H1 (cell line): ENCODE data around the gene MGLL.

Experiments
- CEBPB ChIP-seq: IDR thresholded peaks from 2 replicates; pipeline ENCODE4 v1.6.1; 2012; ENCODE audit warnings: low read depth, low read length
- CTCF ChIP-seq, 3 experiments: IDR thresholded peaks; 1 replicate in 2 of 3; 2 replicates in 1 of 3; pipeline versions ENCODE4 v1.5.1 to v1.6.1; 2011; ENCODE audit warnings: low read length in 3 of 3, mild to moderate bottlenecking in 3 of 3, inconsistent platforms in 2 of 3, low read depth in 1 of 3, moderate library complexity in 1 of 3; ENCODE audit not compliant: insufficient read depth in 1 of 3; ENCODE audit errors: control extremely low read depth in 1 of 3
- EGR1 ChIP-seq: IDR thresholded peaks from 2 replicates; pipeline ENCODE4 v1.6.1; 2011; ENCODE audit warnings: low read depth, low read length, borderline replicate concordance
- EP300 ChIP-seq, 2 experiments: IDR thresholded peaks; 1 replicate in 1 of 2; 2 replicates in 1 of 2; pipeline ENCODE4 v1.6.1; 2011 to 2012; ENCODE audit warnings: low read depth in 2 of 2, low read length in 2 of 2, mild to moderate bottlenecking in 2 of 2, borderline replicate concordance in 1 of 2, inconsistent platforms in 1 of 2, moderate library complexity in 1 of 2
- EZH2 ChIP-seq: fragments of 200-600 bp; sonication (generic); IDR thresholded peaks from 2 replicates; pipeline ENCODE4 v1.7.1; 2012; ENCODE audit warnings: low read depth, mild to moderate bottlenecking, moderate library complexity, low read length, inconsistent platforms; ENCODE audit not compliant: severe bottlenecking
- GABPA ChIP-seq: IDR thresholded peaks from 2 replicates; pipeline ENCODE4 v1.6.1; 2011; ENCODE audit warnings: mild to moderate bottlenecking, low read length, moderate library complexity, borderline replicate concordance; ENCODE audit not compliant: insufficient read depth
- JUND ChIP-seq: IDR thresholded peaks from 2 replicates; pipeline ENCODE4 v1.6.1; 2011; ENCODE audit warnings: mild to moderate bottlenecking, improper control_type of control experiment, low read length
- PHF8 ChIP-seq: fragments of 200-600 bp; sonication (generic); conservative IDR thresholded peaks from 2 replicates; pipeline ENCODE4 v1.7.1; 2012; ENCODE audit warnings: low read depth, mild to moderate bottlenecking, inconsistent platforms, low read length, moderate library complexity
- POLR2A ChIP-seq, 2 experiments: IDR thresholded peaks; 1 replicate in 1 of 2; 2 replicates in 1 of 2; pipeline ENCODE4 v1.6.1; 2011; ENCODE audit warnings: low read depth in 2 of 2, low read length in 2 of 2, mild to moderate bottlenecking in 2 of 2; ENCODE audit errors: control extremely low read depth in 1 of 2
- POLR2AphosphoS5 ChIP-seq: IDR thresholded peaks from 2 replicates; pipeline ENCODE4 v1.6.1; 2011; ENCODE audit warnings: low read depth, low read length
- RAD21 ChIP-seq, 2 experiments: IDR thresholded peaks in 1 of 2; conservative IDR thresholded peaks in 1 of 2; 2 replicates each; pipeline ENCODE4 v1.6.1; 2011; ENCODE audit warnings: low read depth in 2 of 2, low read length in 2 of 2, improper control_type of control experiment in 1 of 2, inconsistent platforms in 1 of 2, mild to moderate bottlenecking in 1 of 2, moderate library complexity in 1 of 2
- RBBP5 ChIP-seq: IDR thresholded peaks from 2 replicates; pipeline ENCODE4 v1.7.1; 2012; ENCODE audit warnings: low read depth, mild to moderate bottlenecking, inconsistent platforms, low read length, moderate library complexity, borderline replicate concordance
- SP4 ChIP-seq: IDR thresholded peaks from 2 replicates; pipeline ENCODE4 v1.6.1; 2012; ENCODE audit warnings: low read length, inconsistent platforms
- ZNF274 ChIP-seq: IDR thresholded peaks from 2 replicates; pipeline ENCODE4 v1.7.0; 2012; ENCODE audit warnings: low read length, borderline replicate concordance; ENCODE audit errors: extremely low read depth

GRCh38 chr3:127823426-127823857, 1.1 kb upstream of the MGLL start:
- TF ChIP-seq CTCF (IDR thresholded peaks at IDR 0.05; ENCODE audit: control extremely low read depth in 1 of 3, insufficient read depth in 1 of 3, low read depth in 1 of 3, low read length in 3 of 3), result no peak
- no peak for TF ChIP-seq POLR2A (IDR thresholded peaks at IDR 0.05; ENCODE audit: control extremely low read depth in 1 of 2, low read depth in 2 of 2, low read length in 2 of 2)
- TF ChIP-seq PHF8, result no peak
- TF ChIP-seq SP4, result no peak
- no peak for TF ChIP-seq RBBP5
- no peak for TF ChIP-seq EGR1
- no peak for TF ChIP-seq CEBPB
- TF ChIP-seq JUND, result no peak
- no peak for TF ChIP-seq ZNF274
- no peak for TF ChIP-seq EP300 (IDR thresholded peaks at IDR 0.05; ENCODE audit: borderline replicate concordance in 1 of 2, low read depth in 2 of 2, low read length in 2 of 2)
- TF ChIP-seq POLR2AphosphoS5, result no peak
- TF ChIP-seq GABPA, result no peak
- no peak for TF ChIP-seq RAD21 (IDR thresholded peaks at IDR 0.05 in 1 of 2, conservative IDR thresholded peaks at IDR 0.05 in 1 of 2; ENCODE audit: low read depth in 2 of 2, low read length in 2 of 2)
- TF ChIP-seq EZH2, result no peak
